WTC11 (cell line): ENCODE results near the gene NDUFA11. TPM values are rescaled to one million over a fixed set of nuclear protein-coding genes. Genes with fewer than 3 reads are reported as not detected.

ENCODE experiments used
- ATAC-seq: fragments of 200-7000 bp; cut with Tn5 transposase; 2 replicates; pipeline ENCODE4 v1.10.0; 2021; ENCODE audit warnings: mild to moderate bottlenecking, moderate library complexity
- CTCF ChIA-PET: fragments of 300-600 bp; sonication (Branson Sonifier 250); formaldehyde crosslinking; loops from one replicate; lab custom pipeline; 2021; ENCODE audit warnings: antibody characterized with exemption; lab: Charles Lee
- POLR2A ChIA-PET: fragments of 350-600 bp; sonication (Branson Sonifier 250); formaldehyde crosslinking; loops from one replicate; lab custom pipeline; 2021; ENCODE audit warnings: antibody characterized with exemption; lab: Charles Lee
- DNase-seq: peaks from one replicate; pipeline ENCODE4 v3.0.0; 2021; ENCODE audit warnings: low spot score
- H3K27ac Mint-ChIP-seq: 2 replicates; pipeline ENCODE4 v1.8.0; 2021; ENCODE audit warnings: mixed read lengths
- H3K27me3 Mint-ChIP-seq: 2 replicates; pipeline ENCODE4 v1.8.0; 2021; ENCODE audit warnings: low read depth, mild to moderate bottlenecking, moderate library complexity, mixed read lengths
- H3K36me3 Mint-ChIP-seq: 2 replicates; pipeline ENCODE4 v1.8.0; 2021; ENCODE audit warnings: mixed read lengths
- H3K4me1 Mint-ChIP-seq: 2 replicates; pipeline ENCODE4 v1.8.0; 2022; ENCODE audit warnings: mixed read lengths
- H3K4me3 Mint-ChIP-seq: 2 replicates; pipeline ENCODE4 v1.8.0; 2021; ENCODE audit warnings: mild to moderate bottlenecking, moderate library complexity, mixed read lengths
- H3K9me3 Mint-ChIP-seq: 2 replicates; pipeline ENCODE4 v1.8.0; 2021; ENCODE audit warnings: mixed read lengths
- ARID4B ChIP-seq: sonication (generic); formaldehyde crosslinking; IDR thresholded peaks from 2 replicates; pipeline ENCODE4 v1.8.0; 2023; ENCODE audit warnings: missing genetic modification reagents, mild to moderate bottlenecking, borderline replicate concordance
- CREB1 ChIP-seq: sonication (generic); formaldehyde crosslinking; IDR thresholded peaks from 2 replicates; pipeline ENCODE4 v1.8.0; 2023; ENCODE audit warnings: mild to moderate bottlenecking, missing genetic modification reagents
- ESRRA ChIP-seq: sonication (generic); formaldehyde crosslinking; IDR thresholded peaks from 2 replicates; pipeline ENCODE4 v1.8.1; 2022; ENCODE audit warnings: mild to moderate bottlenecking, missing genetic modification reagents, borderline replicate concordance
- FOXJ3 ChIP-seq: sonication (generic); formaldehyde crosslinking; IDR thresholded peaks from 2 replicates; pipeline ENCODE4 v1.9.0; 2021; ENCODE audit warnings: missing genetic modification reagents, mild to moderate bottlenecking, borderline replicate concordance
- FOXP1 ChIP-seq: sonication (generic); formaldehyde crosslinking; IDR thresholded peaks from 2 replicates; pipeline ENCODE4 v1.8.0; 2022; ENCODE audit warnings: missing genetic modification reagents, mild to moderate bottlenecking, moderate library complexity, borderline replicate concordance
- GRHL2 ChIP-seq: fragments of 250-450 bp; sonication (Bioruptor Pico); IDR thresholded peaks from 2 replicates; pipeline ENCODE4 v1.8.0; 2022; ENCODE audit warnings: mild to moderate bottlenecking, moderate library complexity; ENCODE audit not compliant: insufficient replicate concordance, severe bottlenecking
- GTF2I ChIP-seq: fragments of 250-450 bp; sonication (Bioruptor Pico); conservative IDR thresholded peaks from 2 replicates; pipeline ENCODE4 v1.4.0; 2021; ENCODE audit warnings: mild to moderate bottlenecking
- JUN ChIP-seq: sonication (generic); formaldehyde crosslinking; IDR thresholded peaks from 2 replicates; pipeline ENCODE4 v1.8.0; 2023; ENCODE audit warnings: mild to moderate bottlenecking, missing genetic modification reagents
- KAT7 ChIP-seq: sonication (generic); formaldehyde crosslinking; IDR thresholded peaks from 2 replicates; pipeline ENCODE4 v1.8.1; 2023; ENCODE audit warnings: missing genetic modification reagents, mild to moderate bottlenecking, borderline replicate concordance
- MAX ChIP-seq: sonication (generic); formaldehyde crosslinking; IDR thresholded peaks from 2 replicates; pipeline ENCODE4 v1.8.0; 2022; ENCODE audit warnings: mild to moderate bottlenecking, missing genetic modification reagents
- NFE2L1 ChIP-seq: sonication (generic); formaldehyde crosslinking; IDR thresholded peaks from 2 replicates; pipeline ENCODE4 v1.8.1; 2023; ENCODE audit warnings: missing genetic modification reagents
- NFYB ChIP-seq: sonication (generic); formaldehyde crosslinking; conservative IDR thresholded peaks from 2 replicates; pipeline ENCODE4 v1.8.0; 2022; ENCODE audit warnings: low read depth, missing genetic modification reagents
- NR2C2 ChIP-seq: sonication (generic); formaldehyde crosslinking; IDR thresholded peaks from 2 replicates; pipeline ENCODE4 v1.8.0; 2022; ENCODE audit warnings: mild to moderate bottlenecking, missing genetic modification reagents
- SMAD3 ChIP-seq: sonication (generic); formaldehyde crosslinking; IDR thresholded peaks from 2 replicates; pipeline ENCODE4 v1.8.0; 2022; ENCODE audit warnings: missing genetic modification reagents, mild to moderate bottlenecking, borderline replicate concordance
- TP53 ChIP-seq: sonication (generic); formaldehyde crosslinking; IDR thresholded peaks from 2 replicates; pipeline ENCODE4 v1.8.1; 2023; ENCODE audit warnings: mild to moderate bottlenecking, missing genetic modification reagents
- ZMAT4 ChIP-seq: fragments of 250-450 bp; sonication (Bioruptor Pico); IDR thresholded peaks from 2 replicates; pipeline ENCODE4 v1.9.0; 2021; ENCODE audit warnings: mild to moderate bottlenecking
- ZNF396 ChIP-seq: fragments of 250-450 bp; sonication (Bioruptor Pico); IDR thresholded peaks from 2 replicates; pipeline ENCODE4 v1.8.0; 2021; ENCODE audit warnings: mild to moderate bottlenecking, moderate library complexity, borderline replicate concordance
- ZNF512 ChIP-seq: sonication (generic); formaldehyde crosslinking; IDR thresholded peaks from 2 replicates; pipeline ENCODE4 v1.8.1; 2022; ENCODE audit warnings: missing genetic modification reagents, borderline replicate concordance
- total RNA-seq: library from RNA; stranded (reverse); gene quantifications from 3 replicates; pipeline ENCODE4 v1.2.3, GENCODE V29; 2021
- TF ChIP-seq, protein P1 (sequence below): sonication (generic); formaldehyde crosslinking; IDR thresholded peaks from 2 replicates; pipeline ENCODE4 v1.8.0; 2022; ENCODE audit warnings: missing genetic modification reagents
- TF ChIP-seq, protein P2 (sequence below): fragments of 250-450 bp; sonication (Bioruptor Pico); IDR thresholded peaks from 2 replicates; pipeline ENCODE4 v1.9.0; 2021; ENCODE audit warnings: mild to moderate bottlenecking

Gene NDUFA11
- total RNA-seq, 1 experiment from 2014 or later = 261 TPM

GRCh38 chr19:5913739-5914357 is 10.3 kb upstream of the NDUFA11 start, which contains the start of gene CAPS (continued):
- TF ChIP-seq ZMAT4 (CRISPR knock-in tag) = no peak
- no peak for TF ChIP-seq JUN

DNA sequence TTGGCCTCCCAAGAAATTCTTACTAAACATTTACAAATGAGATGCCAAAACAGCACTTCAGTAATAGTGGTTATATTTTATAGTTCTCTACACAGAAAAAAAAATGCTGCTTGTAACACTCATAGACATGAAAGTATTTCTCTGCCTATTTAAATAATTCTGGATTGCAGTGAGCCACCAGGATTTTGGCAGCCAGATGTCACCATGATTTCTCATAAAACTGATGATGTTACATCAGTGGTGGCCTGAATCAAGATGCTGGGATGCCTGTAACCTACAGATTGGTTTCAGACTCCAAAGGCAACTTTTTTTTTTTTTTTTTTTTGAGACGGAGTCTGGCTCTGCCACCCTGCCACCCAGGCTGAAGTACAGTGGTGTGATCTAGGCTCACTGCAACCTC is 7.8 kb upstream of the NDUFA11 start:
- CTCF ChIA-PET = no interaction called here
- POLR2A ChIA-PET = no interaction called here
- TF ChIP-seq, protein P1, sequence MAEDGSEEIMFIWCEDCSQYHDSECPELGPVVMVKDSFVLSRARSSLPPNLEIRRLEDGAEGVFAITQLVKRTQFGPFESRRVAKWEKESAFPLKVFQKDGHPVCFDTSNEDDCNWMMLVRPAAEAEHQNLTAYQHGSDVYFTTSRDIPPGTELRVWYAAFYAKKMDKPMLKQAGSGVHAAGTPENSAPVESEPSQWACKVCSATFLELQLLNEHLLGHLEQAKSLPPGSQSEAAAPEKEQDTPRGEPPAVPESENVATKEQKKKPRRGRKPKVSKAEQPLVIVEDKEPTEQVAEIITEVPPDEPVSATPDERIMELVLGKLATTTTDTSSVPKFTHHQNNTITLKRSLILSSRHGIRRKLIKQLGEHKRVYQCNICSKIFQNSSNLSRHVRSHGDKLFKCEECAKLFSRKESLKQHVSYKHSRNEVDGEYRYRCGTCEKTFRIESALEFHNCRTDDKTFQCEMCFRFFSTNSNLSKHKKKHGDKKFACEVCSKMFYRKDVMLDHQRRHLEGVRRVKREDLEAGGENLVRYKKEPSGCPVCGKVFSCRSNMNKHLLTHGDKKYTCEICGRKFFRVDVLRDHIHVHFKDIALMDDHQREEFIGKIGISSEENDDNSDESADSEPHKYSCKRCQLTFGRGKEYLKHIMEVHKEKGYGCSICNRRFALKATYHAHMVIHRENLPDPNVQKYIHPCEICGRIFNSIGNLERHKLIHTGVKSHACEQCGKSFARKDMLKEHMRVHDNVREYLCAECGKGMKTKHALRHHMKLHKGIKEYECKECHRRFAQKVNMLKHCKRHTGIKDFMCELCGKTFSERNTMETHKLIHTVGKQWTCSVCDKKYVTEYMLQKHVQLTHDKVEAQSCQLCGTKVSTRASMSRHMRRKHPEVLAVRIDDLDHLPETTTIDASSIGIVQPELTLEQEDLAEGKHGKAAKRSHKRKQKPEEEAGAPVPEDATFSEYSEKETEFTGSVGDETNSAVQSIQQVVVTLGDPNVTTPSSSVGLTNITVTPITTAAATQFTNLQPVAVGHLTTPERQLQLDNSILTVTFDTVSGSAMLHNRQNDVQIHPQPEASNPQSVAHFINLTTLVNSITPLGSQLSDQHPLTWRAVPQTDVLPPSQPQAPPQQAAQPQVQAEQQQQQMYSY (CRISPR knock-in tag) = no peak
- no peak for TF ChIP-seq TP53 (CRISPR knock-in tag)
- TF ChIP-seq KAT7 (CRISPR knock-in tag) = no peak
- TF ChIP-seq CREB1 = no peak
- no peak for TF ChIP-seq SMAD3 (CRISPR knock-in tag)
- no peak for TF ChIP-seq NR2C2 (CRISPR knock-in tag)
- no peak for TF ChIP-seq ARID4B
- TF ChIP-seq MAX = no peak
- no peak for TF ChIP-seq GTF2I (CRISPR knock-in tag)
- no peak for TF ChIP-seq FOXP1 (CRISPR knock-in tag)
- no peak for TF ChIP-seq ZNF396 (CRISPR knock-in tag)
- TF ChIP-seq NFYB = no peak
- no peak for TF ChIP-seq NFE2L1 (CRISPR knock-in tag)
- no peak for TF ChIP-seq ESRRA (CRISPR knock-in tag)
- TF ChIP-seq ZNF512 (CRISPR knock-in tag) = no peak
- no peak for TF ChIP-seq GRHL2
- no peak for TF ChIP-seq FOXJ3 (CRISPR knock-in tag)
- TF ChIP-seq, protein P2, sequence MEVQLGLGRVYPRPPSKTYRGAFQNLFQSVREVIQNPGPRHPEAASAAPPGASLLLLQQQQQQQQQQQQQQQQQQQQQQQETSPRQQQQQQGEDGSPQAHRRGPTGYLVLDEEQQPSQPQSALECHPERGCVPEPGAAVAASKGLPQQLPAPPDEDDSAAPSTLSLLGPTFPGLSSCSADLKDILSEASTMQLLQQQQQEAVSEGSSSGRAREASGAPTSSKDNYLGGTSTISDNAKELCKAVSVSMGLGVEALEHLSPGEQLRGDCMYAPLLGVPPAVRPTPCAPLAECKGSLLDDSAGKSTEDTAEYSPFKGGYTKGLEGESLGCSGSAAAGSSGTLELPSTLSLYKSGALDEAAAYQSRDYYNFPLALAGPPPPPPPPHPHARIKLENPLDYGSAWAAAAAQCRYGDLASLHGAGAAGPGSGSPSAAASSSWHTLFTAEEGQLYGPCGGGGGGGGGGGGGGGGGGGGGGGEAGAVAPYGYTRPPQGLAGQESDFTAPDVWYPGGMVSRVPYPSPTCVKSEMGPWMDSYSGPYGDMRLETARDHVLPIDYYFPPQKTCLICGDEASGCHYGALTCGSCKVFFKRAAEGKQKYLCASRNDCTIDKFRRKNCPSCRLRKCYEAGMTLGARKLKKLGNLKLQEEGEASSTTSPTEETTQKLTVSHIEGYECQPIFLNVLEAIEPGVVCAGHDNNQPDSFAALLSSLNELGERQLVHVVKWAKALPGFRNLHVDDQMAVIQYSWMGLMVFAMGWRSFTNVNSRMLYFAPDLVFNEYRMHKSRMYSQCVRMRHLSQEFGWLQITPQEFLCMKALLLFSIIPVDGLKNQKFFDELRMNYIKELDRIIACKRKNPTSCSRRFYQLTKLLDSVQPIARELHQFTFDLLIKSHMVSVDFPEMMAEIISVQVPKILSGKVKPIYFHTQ (CRISPR knock-in tag) = no peak

More for the DNA sequence above, 7.8 kb upstream of the NDUFA11 start:
- H3K27me3 Mint-ChIP-seq = no peaks in the 10 kb centered on the region
- no peaks in the 10 kb centered on the region for H3K4me1 Mint-ChIP-seq
- H3K27ac Mint-ChIP-seq = no peak overlapping the region
- DNase-seq (no peak), ATAC-seq (no peak)
- H3K9me3 Mint-ChIP-seq = no peaks in the 10 kb centered on the region
- H3K4me3 Mint-ChIP-seq = no peak overlapping the region
- peaks cover under 1% of the 10 kb centered on the region; the same call in 1 of the 2 replicates for H3K36me3 Mint-ChIP-seq
